Measurements from ENCODE around the gene VSTM2L.

VSTM2L gene

DNA sequence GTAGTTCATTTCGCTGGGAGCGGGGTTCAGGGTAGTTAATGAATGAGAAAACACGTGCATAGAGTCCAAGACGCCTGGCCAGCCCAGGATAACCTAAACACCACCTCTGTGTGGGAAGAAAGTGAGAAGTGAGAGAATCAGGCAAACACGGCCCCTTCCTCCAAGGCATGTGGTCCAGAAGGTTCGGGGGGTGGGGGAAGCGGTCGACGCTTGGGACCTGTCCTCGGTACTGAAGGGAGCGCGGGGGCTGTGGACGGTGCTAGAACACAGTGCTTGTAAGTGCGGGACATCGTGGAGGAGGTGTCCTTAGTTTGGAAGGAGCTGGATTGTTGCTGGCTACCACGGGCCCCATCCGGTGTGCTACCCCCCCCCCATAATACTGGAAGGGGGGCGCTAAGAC, 1.7 kb upstream of the VSTM2L start:
- no peak for DNase-seq

DNA sequence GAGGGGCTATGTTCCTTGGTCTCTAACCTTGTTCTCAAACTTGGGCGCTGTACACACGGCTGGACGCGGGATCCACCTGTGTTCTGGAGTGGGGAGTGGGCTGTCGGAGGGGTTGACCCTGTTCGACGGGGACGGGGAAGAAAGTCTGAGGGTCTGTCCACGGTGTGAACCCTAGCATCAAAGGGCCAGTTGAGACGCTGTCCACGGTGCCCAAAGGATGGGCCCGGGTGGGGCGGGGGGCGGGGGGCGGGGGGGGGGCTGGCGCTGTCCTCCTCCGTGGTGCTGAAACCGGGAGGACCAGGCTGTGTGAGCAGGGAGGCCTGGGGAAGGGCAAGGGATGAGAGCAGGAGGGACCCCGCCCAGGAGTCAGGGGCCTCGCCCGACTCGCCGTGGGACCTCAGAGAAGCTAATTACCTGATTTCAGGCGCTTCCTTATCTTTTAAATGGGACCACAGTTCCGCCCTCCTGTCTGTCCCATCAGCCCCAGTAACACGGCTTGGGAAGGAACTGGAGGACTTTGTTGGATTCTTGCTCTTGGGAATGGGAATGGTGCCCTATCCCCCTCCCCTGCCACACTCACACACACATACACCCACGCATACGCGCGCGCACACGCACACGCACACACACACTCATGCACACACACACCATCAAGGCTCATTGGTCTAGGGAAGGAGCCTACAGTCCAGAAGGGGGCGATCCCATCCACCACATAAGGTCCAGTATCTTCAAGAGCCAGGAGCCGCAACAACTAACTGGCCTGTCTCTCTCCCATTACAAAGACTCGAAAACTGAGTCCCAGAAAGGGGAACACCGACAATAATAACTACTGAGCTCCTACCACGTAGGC, 1.0 kb upstream of the VSTM2L start:
- DNase-seq: peak; percentile 75

GRCh38 chr20:37903317-37904007, 535 bp downstream of the VSTM2L start:
- DNase-seq: no peak

GRCh38 chr20:37904008-37904642, 1.2 kb downstream of the VSTM2L start:
- no peak for DNase-seq

GRCh38 chr20:37904845-37905373, 2.0 kb downstream of the VSTM2L start:
- DNase-seq: no peak

DNA sequence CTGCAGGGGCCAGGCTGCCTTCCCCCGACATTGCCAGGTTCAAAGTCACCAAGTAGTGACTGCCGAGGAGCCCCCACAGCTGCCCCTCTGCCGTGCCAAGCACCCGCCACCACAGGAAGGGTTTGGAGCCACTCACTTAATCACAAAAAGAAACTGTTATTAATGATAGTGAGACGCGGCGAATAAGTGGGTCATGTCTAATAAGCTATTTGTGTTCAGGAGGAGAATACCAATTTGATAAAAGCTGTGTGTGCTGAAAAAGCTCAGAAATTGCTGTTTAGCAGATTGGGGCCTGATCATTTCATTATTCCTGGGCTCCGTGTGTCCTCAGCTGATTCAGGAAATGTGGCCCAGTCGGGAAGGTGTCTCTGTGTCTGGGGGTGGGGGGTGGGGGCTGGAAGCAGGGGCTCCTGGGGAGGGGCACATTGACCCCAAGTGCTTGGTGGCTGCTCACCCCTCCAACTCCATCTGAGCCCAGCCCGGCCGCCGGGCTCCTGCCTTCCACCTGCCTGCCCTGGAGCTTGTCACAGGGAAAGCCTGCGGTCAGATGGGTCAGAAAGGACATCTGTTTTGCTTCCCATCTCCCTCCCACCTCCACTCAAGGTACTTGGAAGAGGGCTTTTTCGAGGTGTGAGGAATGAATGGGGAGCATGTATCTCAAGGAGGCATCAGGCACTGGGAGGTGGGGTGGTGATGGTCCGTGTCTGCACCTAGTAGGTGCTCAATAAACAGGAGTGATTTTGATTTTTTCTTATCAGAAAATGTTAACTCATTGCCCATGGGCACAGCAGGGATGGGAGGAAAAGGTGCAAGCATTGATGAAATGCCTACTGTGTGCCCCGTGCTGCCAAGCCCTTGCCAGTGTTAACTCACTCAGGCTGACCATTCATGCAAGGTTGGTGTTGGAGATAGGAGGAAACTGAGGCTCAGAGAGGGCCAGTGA, 3.0 kb downstream of the VSTM2L start:
- DNase-seq: no peak

- DNase-seq: no peak
Measured at GRCh38 chr20:37907330-37907676, 4.4 kb downstream of the VSTM2L start.

DNA sequence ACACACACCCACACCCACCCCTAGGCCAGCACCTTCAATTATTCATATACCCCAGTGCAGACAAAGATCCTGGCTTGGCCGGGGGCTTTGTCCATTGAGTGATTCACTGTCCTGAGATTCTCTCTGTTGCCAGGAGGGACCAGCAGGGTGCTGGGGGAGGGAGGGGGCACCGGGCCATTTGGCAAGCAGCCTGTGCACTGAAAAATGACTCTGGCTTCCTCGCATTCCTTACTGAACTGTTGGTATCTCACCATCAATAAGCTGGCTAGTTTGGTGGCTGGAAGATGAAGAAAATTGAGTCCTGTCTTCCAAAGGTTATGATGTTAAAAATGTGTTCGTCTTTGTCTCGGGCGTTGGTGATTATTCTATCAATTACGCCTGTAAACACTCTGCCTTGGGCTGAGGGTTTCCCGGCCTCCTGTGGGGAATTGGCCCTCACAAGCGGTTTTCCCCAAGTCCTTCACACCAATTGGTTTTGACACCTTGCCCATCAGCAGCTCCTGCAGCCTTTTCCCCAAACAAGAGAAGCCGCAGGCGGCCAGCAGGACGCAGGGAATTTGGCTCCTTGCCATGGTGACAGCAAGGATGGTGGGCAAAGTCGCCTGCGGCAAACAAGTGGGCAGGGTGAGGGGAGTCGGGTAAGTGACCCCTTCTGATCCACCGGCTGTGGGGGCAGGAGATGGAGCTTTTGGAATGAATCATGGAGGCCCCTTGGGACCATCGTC, 4.9 kb downstream of the VSTM2L start:
- no peak for DNase-seq

DNA sequence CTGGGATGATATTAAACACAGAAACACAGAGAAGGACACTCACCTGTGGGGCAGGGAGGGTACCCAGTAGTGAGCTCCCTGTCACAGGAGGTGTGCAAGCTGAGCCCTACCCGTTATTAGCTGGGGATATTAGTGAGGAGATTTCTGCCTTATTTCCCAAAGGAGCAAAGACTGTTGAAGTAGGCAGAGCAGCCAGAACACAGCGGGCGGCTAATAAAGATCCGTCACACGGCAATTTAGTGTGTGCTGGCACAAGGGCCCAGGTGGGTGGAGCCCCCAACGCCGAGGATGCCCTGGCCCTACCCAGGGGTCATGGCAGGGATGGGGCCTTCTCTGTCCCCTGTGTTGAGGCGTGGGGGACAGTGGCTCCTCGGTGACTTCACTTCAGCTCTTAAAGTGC, 8.3 kb downstream of the VSTM2L start:
- no peak for DNase-seq

DNA sequence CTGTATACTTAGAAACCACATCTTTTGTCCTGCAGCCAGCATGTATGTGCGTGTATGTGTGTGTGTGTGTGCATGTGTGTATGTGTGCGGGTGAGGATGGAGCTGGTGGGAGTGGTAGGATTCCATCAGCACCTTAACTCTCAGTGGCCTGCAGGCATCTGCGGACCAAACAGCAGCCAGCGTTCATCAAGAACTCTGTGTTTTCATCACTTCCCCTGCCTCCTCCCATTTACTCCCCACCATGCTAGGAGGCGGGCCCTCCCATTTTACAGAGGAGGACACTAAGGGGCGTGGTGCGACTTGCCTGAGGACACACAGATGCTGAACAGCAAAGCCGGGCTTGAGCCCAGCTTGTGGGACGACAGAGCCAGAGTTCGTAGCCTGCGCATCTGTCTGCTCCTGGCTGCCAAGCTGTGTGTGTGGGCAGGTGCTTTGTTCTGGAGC, 8.9 kb downstream of the VSTM2L start:
- peak; percentile 30 for DNase-seq

- no peak for DNase-seq
Measured at GRCh38 chr20:37912874-37913273, 9.9 kb downstream of the VSTM2L start.

DNA sequence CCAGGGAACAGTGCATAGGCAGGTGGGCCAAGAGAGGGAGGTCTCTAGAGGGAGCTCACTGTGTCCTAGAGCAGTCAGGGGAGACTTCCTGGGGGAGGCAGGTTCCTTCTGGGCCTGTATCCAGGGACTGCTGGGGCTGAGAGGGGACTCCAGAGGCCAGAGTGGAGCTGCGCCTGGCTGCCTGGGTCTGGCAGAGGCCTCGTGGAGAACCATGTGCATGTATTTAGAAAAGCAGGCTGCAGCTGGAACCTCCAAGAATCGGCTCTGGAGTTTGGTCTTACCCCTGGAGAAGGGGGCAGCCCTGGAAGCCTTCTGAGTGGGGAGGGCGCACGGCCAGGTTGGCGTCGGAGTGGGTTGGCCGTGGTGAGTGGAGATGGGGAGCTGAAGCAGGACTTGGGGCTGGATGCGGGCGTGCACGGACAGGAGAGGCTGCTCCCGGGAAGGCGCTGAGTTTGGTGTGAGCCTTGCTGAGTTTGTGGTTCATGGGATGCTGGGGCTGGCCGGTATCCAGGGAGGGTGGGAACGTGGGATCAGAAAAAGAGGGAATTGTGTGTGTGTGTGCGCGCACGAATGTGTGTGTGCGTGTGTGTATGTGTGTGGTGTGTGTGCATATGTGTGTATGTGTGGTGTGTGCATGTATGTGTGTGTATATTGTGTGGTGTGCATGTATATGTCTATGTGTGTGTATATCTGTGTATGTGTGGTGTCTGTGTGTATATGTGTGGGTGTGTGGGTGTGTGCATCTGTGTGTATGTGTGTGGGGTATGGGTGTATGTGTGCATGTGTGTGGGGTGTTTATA, 10.8 kb downstream of the VSTM2L start:
- no peak for DNase-seq

DNA sequence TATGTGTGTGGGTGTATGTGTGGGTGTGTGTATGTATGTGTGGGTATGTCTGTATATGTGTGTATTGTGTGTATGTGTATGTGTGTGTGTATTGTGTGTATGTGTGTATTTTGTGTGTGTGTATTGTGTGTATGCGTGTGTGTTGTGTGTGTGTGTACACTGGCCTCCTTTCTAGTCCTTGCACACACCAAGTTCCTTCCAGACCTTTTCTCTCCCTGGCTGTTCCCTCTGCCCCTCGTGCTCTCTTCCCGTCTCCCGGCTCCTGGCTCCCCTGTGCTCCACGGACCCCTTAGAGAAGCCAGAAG, 11.4 kb downstream of the VSTM2L start:
- no peak for DNase-seq

DNA sequence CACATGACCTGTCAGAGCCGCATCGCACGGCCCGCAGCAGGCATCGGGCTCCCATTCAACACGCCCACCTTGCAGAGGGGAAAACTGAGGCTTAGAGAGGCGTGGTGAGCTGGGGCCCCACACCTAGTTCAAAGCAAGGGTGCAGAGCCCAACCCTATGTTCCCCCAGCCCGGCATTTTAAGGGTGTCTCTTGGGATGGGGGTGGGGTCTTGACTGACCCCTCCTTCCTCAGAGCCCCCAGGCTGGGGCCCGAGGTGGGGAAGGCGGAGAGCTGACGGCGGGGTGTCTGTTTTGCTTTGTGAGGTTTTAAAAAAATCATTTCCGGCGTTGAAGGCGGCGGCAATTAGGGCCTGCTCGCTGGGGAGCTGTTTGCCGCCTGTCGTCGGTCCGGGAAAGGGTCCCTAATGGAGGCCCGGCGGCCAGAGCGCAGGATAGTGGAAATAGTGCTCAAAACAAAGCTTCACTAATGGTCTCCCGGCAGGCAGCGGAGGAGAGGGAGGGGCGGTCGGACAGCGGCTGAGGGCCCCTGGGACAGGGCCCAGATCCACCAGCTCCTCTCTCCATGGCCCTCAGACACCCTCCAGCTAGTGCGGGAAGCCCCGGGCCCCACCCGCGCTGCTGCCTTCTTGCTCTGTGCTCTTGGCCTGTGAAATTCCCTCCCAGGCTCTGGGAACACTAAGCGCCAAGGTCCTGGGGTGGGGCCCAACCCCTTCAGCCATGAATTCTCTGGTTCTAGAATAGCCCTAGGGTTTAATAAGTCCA, 11.9 kb downstream of the VSTM2L start:
- no peak for DNase-seq

DNA sequence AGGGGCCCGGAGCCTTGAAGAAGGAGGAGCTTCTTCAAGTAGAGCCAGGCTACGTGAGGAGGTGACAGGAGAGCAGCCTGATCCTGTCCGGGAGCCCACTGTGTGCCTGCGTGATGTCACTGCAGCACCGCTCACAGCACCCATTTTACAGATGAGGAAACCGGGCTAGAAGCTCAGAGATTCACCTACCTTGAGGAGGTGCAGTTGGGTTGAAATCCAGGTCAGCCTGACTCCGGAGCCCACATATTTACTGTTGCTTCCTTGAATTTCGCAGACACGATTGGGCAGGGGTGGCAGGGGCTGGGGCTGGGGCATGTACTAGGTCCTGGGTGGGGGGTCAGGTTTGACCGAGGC, 12.5 kb downstream of the VSTM2L start:
- DNase-seq: no peak

- DNase-seq: no peak
Measured at GRCh38 chr20:37915800-37916570, 13.1 kb downstream of the VSTM2L start.

DNA sequence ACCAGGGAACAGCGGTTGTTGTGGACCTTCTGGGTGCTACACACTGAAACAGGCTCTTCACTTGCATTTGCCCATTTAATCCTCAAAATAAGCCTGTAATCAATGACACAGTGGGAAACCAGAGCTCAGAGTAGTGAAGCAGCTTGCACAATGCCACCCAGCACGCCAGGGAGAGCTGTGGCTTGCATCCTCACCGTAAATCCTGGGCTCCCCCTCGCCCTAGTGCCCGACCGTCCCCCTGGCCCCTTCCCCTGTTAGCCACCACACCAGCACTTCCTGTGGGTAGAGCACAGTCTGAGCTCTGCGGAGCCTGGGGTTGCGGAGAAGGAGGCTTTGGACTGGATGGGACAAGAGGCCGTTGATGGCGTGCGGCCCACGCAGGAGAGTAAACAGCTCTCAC, 14.5 kb downstream of the VSTM2L start:
- DNase-seq: no peak

- DNase-seq: no peak
Measured at GRCh38 chr20:37918035-37918434, 15.1 kb downstream of the VSTM2L start.

DNA sequence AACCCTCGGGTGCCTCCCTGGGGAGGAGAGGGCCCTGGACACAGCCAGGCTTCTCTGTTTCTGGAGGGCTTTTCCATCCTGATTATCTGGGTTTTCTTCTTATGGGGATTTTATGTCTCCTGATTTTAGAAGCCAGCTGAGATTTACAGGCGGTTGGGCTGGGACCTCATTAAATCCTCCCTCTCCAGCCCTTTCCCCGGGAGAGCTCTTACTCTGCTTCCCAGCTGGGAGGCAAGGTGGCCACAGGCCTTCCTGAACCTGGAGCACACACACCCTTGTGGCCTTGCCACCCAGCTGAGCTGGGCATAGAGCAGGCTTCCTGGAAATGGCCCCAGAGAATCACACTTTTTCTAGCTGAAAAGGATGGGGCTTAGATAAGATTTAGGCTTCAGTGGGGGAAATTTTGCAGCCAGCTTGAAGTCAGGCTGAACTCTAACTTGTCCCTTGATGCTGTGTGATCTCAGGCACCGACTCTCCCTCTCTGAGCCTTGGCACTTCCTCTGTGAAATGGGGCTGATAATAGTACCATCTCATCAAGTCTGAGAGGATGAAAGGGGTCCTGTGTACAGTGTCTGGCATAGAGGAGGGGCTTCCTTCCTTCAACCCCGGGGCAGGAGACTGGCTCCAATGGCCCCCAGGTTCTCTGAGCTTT, 16.6 kb downstream of the VSTM2L start:
- no peak for DNase-seq

Data from hematopoietic multipotent progenitor cell treated with erythropoietin and hydrocortisone succinate and interleukin-3 and kit ligand, for 8 days (in vitro differentiated cells).